Omental fat pad (tissue), 4 donors: ENCODE data around the gene ATP1A2. TPM values are rescaled to one million over a fixed set of nuclear protein-coding genes. Genes with fewer than 3 reads are reported as not detected.

Experiments
- ATAC-seq: fragments of 150-250 bp; one replicate; pipeline ENCODE4 v1.9.1; 2016; ENCODE audit warnings: mild to moderate bottlenecking, moderate library complexity; ENCODE audit not compliant: low FRiP score
- DNase-seq: peaks from one replicate; pipeline ENCODE4 v3.0.0-alpha.2; 2019; ENCODE audit warnings: low spot score
- CTCF ChIP-seq, 3 donors: fragments of 450-650 bp; IDR thresholded peaks; one replicate each; pipeline ENCODE4 v1.5.1; 2016 to 2017; ENCODE audit warnings: antibody characterized with exemption in 3 of 3, mild to moderate bottlenecking in 3 of 3, moderate library complexity in 2 of 3
- total RNA-seq, 4 donors: library from RNA; depleted of rRNA; stranded (reverse); fragments of >200 nt; gene quantifications; one replicate each; pipeline ENCODE4 v1.1.0, GENCODE V29; 2016

ATP1A2 gene
- total RNA-seq, 4 donors from 2014 or later: 45.5 to 91.1 (median 76.3) TPM

- DNase-seq (no peak), ATAC-seq (no peak)
- no peak for TF ChIP-seq CTCF (IDR thresholded peaks at IDR 0.05)
These were observed 42.5 kb downstream of the ATP1A2 start for GRCh38 chr1:160158031-160158430.

- ATAC-seq (no peak), DNase-seq (no peak)
- no peak for TF ChIP-seq CTCF (IDR thresholded peaks at IDR 0.05)
These were observed 43.0 kb downstream of the ATP1A2 start for GRCh38 chr1:160158534-160158933.

- no peak for ATAC-seq
- no peak for TF ChIP-seq CTCF (IDR thresholded peaks at IDR 0.05)
These were observed 44.3 kb downstream of the ATP1A2 start for GRCh38 chr1:160159846-160160245.

GRCh38 chr1:160161965-160162705 is 46.6 kb downstream of the ATP1A2 start:
- ATAC-seq: no peak
- no peak for DNase-seq
- no peak for TF ChIP-seq CTCF (IDR thresholded peaks at IDR 0.05)

More at GRCh38 chr1:160159846-160160245, 44.3 kb downstream of the ATP1A2 start:
- DNase-seq: no peak

GRCh38 chr1:160162931-160163330 is 47.4 kb downstream of the ATP1A2 start:
- ATAC-seq: no peak
- TF ChIP-seq CTCF (IDR thresholded peaks at IDR 0.05): no peak
- no peak for DNase-seq

- no peak for DNase-seq
- TF ChIP-seq CTCF (IDR thresholded peaks at IDR 0.05): no peak
- ATAC-seq: no peak
These were observed 48.1 kb downstream of the ATP1A2 start for GRCh38 chr1:160163615-160164014.

- no peak for TF ChIP-seq CTCF (IDR thresholded peaks at IDR 0.05)
- no peak for ATAC-seq
- no peak for DNase-seq
These were observed 48.6 kb downstream of the ATP1A2 start for GRCh38 chr1:160164121-160164520.
